ENCODE data around the gene MDFI. TPM values are rescaled to one million over a fixed set of nuclear protein-coding genes. Genes with fewer than 3 reads are reported as not detected.

The MDFI gene
- total and polyA plus RNA-seq, 4 donors: 0.24 to 2.8 (median 0.50) TPM; not detected in 1

- WGBS: 68% methylated on average over 2 of the region's 2 CpGs
- Histone ChIP-seq H3K36me3 (ENCODE audit: control insufficient read depth in 4 of 4, insufficient read depth in 3 of 4, low read depth in 1 of 4, low read length in 3 of 4) (no peaks in the 10 kb centered on the region), H3K9ac (ENCODE audit: low read depth in 1 of 2, low read length in 2 of 2) (no peak overlapping the region), H3K27ac (ENCODE audit: low read depth in 1 of 2, low read length in 2 of 2) (no peak overlapping the region), H3K9me3 (ENCODE audit: control insufficient read depth in 4 of 4, low read length in 3 of 4) (no peaks in the 10 kb centered on the region), H3K27me3 (ENCODE audit: control insufficient read depth in 4 of 4, insufficient read depth in 4 of 4, low read length in 3 of 4) (peaks cover 0 to 13% (median 3%) of the 10 kb centered on the region in 4 donors), H3K4me3 (ENCODE audit: low read depth in 1 of 3, low read length in 3 of 3) (no peak overlapping the region), H3K4me1 (ENCODE audit: control insufficient read depth in 4 of 4, insufficient read depth in 4 of 4, low read length in 3 of 4) (peaks cover 0 to 12% (median 7%) of the 10 kb centered on the region in 4 donors)
- no peak for DNase-seq (ENCODE audit: low spot score)
- TF ChIP-seq EGR1 (IDR thresholded peaks at IDR 0.05; ENCODE audit: low read depth in 2 of 2) (no peak), RXRA (IDR thresholded peaks at IDR 0.05) (no peak), TAF1 (conservative IDR thresholded peaks at IDR 0.05) (no peak), YY1 (IDR thresholded peaks at IDR 0.05) (no peak), CTCF (IDR thresholded peaks at IDR 0.05; ENCODE audit: low read depth, low read length, missing input control) (no peak), HNF4G (IDR thresholded peaks at IDR 0.05) (no peak), FOXA2 (IDR thresholded peaks at IDR 0.05) (no peak), FOXA1 (IDR thresholded peaks at IDR 0.05) (no peak)
These were observed 5.1 kb upstream of the MDFI start for GRCh38 chr6:41633056-41633634.

DNA sequence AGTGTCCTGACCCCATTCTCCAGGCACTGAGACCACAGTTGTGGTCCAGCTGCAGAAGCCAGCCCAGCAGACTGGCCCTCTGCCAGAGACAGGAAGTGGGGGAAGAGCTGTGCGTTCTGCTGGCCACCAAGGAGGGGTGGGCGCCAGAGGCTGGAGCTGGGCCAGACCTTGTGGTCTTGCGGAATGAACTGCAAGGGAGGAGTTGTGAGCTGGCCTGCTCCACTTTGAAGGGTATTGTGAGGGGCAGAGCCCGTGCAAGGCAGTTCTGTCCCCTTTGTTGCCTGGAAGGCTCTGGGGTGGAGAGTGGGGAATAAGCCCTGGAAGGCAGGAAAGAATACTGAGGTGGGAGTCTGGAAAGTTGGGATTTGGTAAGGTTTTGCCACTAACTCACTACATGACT, 3.6 kb upstream of the MDFI start:
- Histone ChIP-seq H3K4me1 (ENCODE audit: control insufficient read depth in 4 of 4, insufficient read depth in 4 of 4, low read length in 3 of 4) (peaks cover 0 to 23% (median 13%) of the 10 kb centered on the region in 4 donors), H3K9me3 (ENCODE audit: control insufficient read depth in 4 of 4, low read length in 3 of 4) (no peaks in the 10 kb centered on the region), H3K9ac (ENCODE audit: low read depth in 1 of 2, low read length in 2 of 2) (no peak overlapping the region), H3K27ac (ENCODE audit: low read depth in 1 of 2, low read length in 2 of 2) (no peak overlapping the region), H3K36me3 (ENCODE audit: control insufficient read depth in 4 of 4, insufficient read depth in 3 of 4, low read depth in 1 of 4, low read length in 3 of 4) (no peaks in the 10 kb centered on the region), H3K4me3 (ENCODE audit: low read depth in 1 of 3, low read length in 3 of 3) (no peak overlapping the region), H3K27me3 (ENCODE audit: control insufficient read depth in 4 of 4, insufficient read depth in 4 of 4, low read length in 3 of 4) (peaks cover 0 to 13% (median 3%) of the 10 kb centered on the region in 4 donors)
- no peak for TF ChIP-seq RXRA (IDR thresholded peaks at IDR 0.05)
- no peak for TF ChIP-seq NR2F2 (IDR thresholded peaks at IDR 0.05)
- DNase-seq (ENCODE audit: low spot score): no peak
- WGBS: 55% methylated on average over 4 of the region's 4 CpGs

DNA sequence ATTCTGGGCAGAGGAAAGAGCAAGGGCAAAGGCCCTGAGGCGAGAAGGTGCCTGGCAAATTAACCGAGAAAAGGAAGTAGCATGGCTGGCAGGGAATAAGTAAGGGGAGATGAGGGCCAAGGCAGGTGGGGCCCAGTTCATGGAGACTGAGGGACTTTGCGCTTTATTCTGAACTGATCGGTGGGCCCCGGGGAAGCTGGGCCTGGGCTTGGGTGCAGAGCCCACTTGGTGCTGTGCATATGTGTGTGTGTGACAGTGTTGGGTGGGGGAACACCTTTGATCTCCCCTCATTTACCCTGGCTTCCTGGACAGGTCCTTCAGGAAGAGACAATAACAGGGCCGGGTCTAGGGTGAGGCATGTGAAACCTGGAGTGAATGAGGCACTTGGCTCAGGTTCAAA, 2.9 kb upstream of the MDFI start:
- no peaks in the 10 kb centered on the region for H3K9me3 ChIP-seq (ENCODE audit: control insufficient read depth in 4 of 4, low read length in 3 of 4)
- H3K27me3 ChIP-seq (ENCODE audit: control insufficient read depth in 4 of 4, insufficient read depth in 4 of 4, low read length in 3 of 4): peaks cover 0 to 13% (median 3%) of the 10 kb centered on the region in 4 donors
- no peak overlapping the region for H3K4me3 ChIP-seq (ENCODE audit: low read depth in 1 of 3, low read length in 3 of 3)
- TF ChIP-seq ZBTB33 (IDR thresholded peaks at IDR 0.05) (no peak), FOXA2 (IDR thresholded peaks at IDR 0.05) (no peak), ATF3 (IDR thresholded peaks at IDR 0.05) (no peak), SP1 (IDR thresholded peaks at IDR 0.05) (no peak), HNF4A (conservative IDR thresholded peaks at IDR 0.05) (no peak), GABPA (IDR thresholded peaks at IDR 0.05 in 1 of 2, conservative IDR thresholded peaks at IDR 0.05 in 1 of 2) (no peak)
- H3K9ac ChIP-seq (ENCODE audit: low read depth in 1 of 2, low read length in 2 of 2): no peak overlapping the region
- no peaks in the 10 kb centered on the region for H3K36me3 ChIP-seq (ENCODE audit: control insufficient read depth in 4 of 4, insufficient read depth in 3 of 4, low read depth in 1 of 4, low read length in 3 of 4)
- WGBS: 87% methylated on average over 6 of the region's 6 CpGs
- no peak overlapping the region for H3K27ac ChIP-seq (ENCODE audit: low read depth in 1 of 2, low read length in 2 of 2)
- no peak for DNase-seq (ENCODE audit: low spot score)
- H3K4me1 ChIP-seq (ENCODE audit: control insufficient read depth in 4 of 4, insufficient read depth in 4 of 4, low read length in 3 of 4): peaks cover 0 to 23% (median 13%) of the 10 kb centered on the region in 4 donors

Measured in liver (tissue), 9 donors.